ENCODE data around the gene KCTD7.
"Not testable (repeated sequence)": the region's sequence is repeated elsewhere in the genome, so short reads cannot be mapped to it uniquely, and the experiment has no call there.

Gene KCTD7

GRCh38 chr7:66627881-66628360 is 760 bp upstream of the KCTD7 start:
- H3K4me3 ChIP-seq (ENCODE audit: low read depth, low read length): peak overlapping the region; percentile 92
- H3K36me3 ChIP-seq: no peaks in the 10 kb centered on the region
- no peak for DNase-seq
- H3K27ac ChIP-seq: peak overlapping the region; percentile 90
- H3K9me3 ChIP-seq (ENCODE audit: severe bottlenecking): no peaks in the 10 kb centered on the region
- no peak for TF ChIP-seq CTCF (IDR thresholded peaks at IDR 0.05; ENCODE audit: low read depth, low read length)
- H3K27me3 ChIP-seq (ENCODE audit: insufficient read depth, low read depth, severe bottlenecking): no peaks in the 10 kb centered on the region

- Histone ChIP-seq H3K27me3 (ENCODE audit: insufficient read depth, low read depth, severe bottlenecking) (no peaks in the 10 kb centered on the region), H3K9me3 (ENCODE audit: severe bottlenecking) (no peaks in the 10 kb centered on the region), H3K4me3 (ENCODE audit: low read depth, low read length) (peak overlapping the region; percentile 92), H3K36me3 (peaks cover 5% of the 10 kb centered on the region; the same call in 1 of the 2 replicates), H3K27ac (peak overlapping the region; percentile 82)
- peak; percentile 23 for DNase-seq
- no peak for TF ChIP-seq CTCF (IDR thresholded peaks at IDR 0.05; ENCODE audit: low read depth, low read length)
Observed at GRCh38 chr7:66629222-66630062, 761 bp downstream of the KCTD7 start.

GRCh38 chr7:66630531-66630930 is 1.9 kb downstream of the KCTD7 start:
- Histone ChIP-seq H3K4me3 (ENCODE audit: low read depth, low read length) (no peak overlapping the region), H3K27me3 (ENCODE audit: insufficient read depth, low read depth, severe bottlenecking) (no peaks in the 10 kb centered on the region), H3K9me3 (ENCODE audit: severe bottlenecking) (no peaks in the 10 kb centered on the region), H3K36me3 (peaks cover 5% of the 10 kb centered on the region; the same call in 1 of the 2 replicates), H3K27ac (no peak overlapping the region)
- no peak for TF ChIP-seq CTCF (IDR thresholded peaks at IDR 0.05; ENCODE audit: low read depth, low read length)
- no peak for DNase-seq

GRCh38 chr7:66631471-66631870 is 2.8 kb downstream of the KCTD7 start:
- Histone ChIP-seq H3K27me3 (ENCODE audit: insufficient read depth, low read depth, severe bottlenecking) (no peaks in the 10 kb centered on the region), H3K9me3 (ENCODE audit: severe bottlenecking) (no peaks in the 10 kb centered on the region), H3K27ac (no peak overlapping the region), H3K36me3 (peaks cover 5% of the 10 kb centered on the region; the same call in 1 of the 2 replicates), H3K4me3 (ENCODE audit: low read depth, low read length) (no peak overlapping the region)
- DNase-seq: no peak
- TF ChIP-seq CTCF (IDR thresholded peaks at IDR 0.05; ENCODE audit: low read depth, low read length): no peak

GRCh38 chr7:66634816-66635215 is 6.1 kb downstream of the KCTD7 start:
- H3K27me3 ChIP-seq (ENCODE audit: insufficient read depth, low read depth, severe bottlenecking): no peaks in the 10 kb centered on the region
- no peak for TF ChIP-seq CTCF (IDR thresholded peaks at IDR 0.05; ENCODE audit: low read depth, low read length)
- no peak overlapping the region for H3K4me3 ChIP-seq (ENCODE audit: low read depth, low read length)
- no peak overlapping the region for H3K27ac ChIP-seq
- no peaks in the 10 kb centered on the region for H3K9me3 ChIP-seq (ENCODE audit: severe bottlenecking)
- H3K36me3 ChIP-seq: peaks cover 24% of the 10 kb centered on the region
- DNase-seq: no peak

- H3K27ac ChIP-seq; H3K27me3 ChIP-seq (ENCODE audit: insufficient read depth, low read depth, severe bottlenecking); H3K4me3 ChIP-seq (ENCODE audit: low read depth, low read length); H3K9me3 ChIP-seq (ENCODE audit: severe bottlenecking); DNase-seq: not testable (repeated sequence)
- H3K36me3 ChIP-seq: peaks cover 31% of the 10 kb centered on the region
Observed at GRCh38 chr7:66635322-66635981, 6.8 kb downstream of the KCTD7 start.

GRCh38 chr7:66635982-66636546 is 7.4 kb downstream of the KCTD7 start:
- H3K27me3 ChIP-seq (ENCODE audit: insufficient read depth, low read depth, severe bottlenecking); H3K9me3 ChIP-seq (ENCODE audit: severe bottlenecking); H3K4me3 ChIP-seq (ENCODE audit: low read depth, low read length); H3K27ac ChIP-seq: not testable (repeated sequence)
- peaks cover 37% of the 10 kb centered on the region for H3K36me3 ChIP-seq
- DNase-seq: peak; percentile 19
